GM18520 (cell line): ENCODE data around the gene TRAPPC4.
A peak's percentile ranks its signal among the peaks of the same experiment; 100 is the strongest.
"Not testable (repeated sequence)": the region's sequence is repeated elsewhere in the genome, so short reads cannot be mapped to it uniquely, and the experiment has no call there.

ENCODE experiments used
- ATAC-seq: cut with Tn5 transposase; IDR thresholded peaks from one replicate; pipeline ENCODE4 v1.9.1; 2021; ENCODE audit not compliant: unreplicated experiment

TRAPPC4 gene

DNA sequence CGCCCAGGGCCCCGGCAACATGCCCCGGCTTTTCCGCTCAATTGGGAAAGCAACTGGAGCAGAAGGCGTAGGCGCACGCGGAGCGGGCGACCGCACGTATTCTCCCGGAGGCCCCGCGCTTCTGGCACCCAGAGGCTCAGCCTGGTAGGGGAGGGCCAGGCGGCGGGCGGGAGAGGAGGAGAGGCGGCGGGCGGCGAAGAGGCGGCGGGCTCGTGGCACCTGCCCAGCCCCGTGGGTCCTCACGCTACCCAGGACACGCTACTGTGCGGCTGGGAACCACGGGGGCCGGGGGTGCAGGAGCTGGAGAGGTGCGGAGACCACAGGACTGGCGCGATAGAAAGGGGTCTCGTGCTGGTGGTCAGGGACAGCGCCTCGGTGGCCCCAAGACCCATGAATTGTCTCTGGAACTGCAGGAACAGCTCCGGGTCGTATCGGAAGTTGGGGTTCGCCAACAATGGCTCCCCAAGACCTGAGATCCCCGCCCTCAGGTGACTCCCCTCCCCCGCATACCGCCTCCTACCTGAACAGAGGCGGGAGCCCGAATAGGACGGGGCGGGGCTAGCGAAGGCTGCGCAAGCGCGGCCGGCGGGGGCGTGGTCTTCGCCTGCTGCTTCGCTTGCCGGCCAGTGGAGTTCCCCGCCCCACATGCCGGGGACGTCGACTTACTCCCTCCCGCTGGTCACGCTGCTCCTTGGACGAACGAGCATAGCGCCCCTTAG, 11.9 kb downstream of the TRAPPC4 start, which contains the start of gene SLC37A4:
TSS of gene SLC37A4 (minus strand) at position 549 of the 719 bp plus-strand sequence.
- peak; percentile 90 for ATAC-seq

- no peak for ATAC-seq
These were observed 13.3 kb downstream of the TRAPPC4 start for GRCh38 chr11:119031912-119032280.

GRCh38 chr11:119033421-119033820, 14.9 kb downstream of the TRAPPC4 start:
- ATAC-seq, result not testable (repeated sequence)

GRCh38 chr11:119034813-119035212, 16.2 kb downstream of the TRAPPC4 start:
- ATAC-seq, result no peak

GRCh38 chr11:119038884-119039283, 20.3 kb downstream of the TRAPPC4 start:
- no peak for ATAC-seq

DNA sequence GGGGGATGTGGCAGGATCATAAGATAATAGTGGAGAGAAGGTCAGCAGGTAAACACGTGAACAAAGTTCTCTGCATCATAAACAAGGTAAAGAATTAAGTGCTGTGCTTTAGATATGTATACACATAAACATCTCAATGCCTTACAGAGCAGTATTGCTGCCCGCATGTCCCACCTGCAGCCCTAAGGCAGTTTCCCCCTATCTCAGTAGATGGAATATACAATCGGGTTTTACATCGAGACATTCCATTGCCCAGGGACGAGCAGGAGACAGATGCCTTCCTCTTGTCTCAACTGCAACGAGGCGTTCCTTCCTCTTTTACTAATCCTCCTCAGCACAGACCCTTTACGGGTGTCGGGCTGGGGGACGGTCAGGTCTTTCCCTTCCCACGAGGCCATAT, 20.9 kb downstream of the TRAPPC4 start:
- ATAC-seq, result not testable (repeated sequence)

DNA sequence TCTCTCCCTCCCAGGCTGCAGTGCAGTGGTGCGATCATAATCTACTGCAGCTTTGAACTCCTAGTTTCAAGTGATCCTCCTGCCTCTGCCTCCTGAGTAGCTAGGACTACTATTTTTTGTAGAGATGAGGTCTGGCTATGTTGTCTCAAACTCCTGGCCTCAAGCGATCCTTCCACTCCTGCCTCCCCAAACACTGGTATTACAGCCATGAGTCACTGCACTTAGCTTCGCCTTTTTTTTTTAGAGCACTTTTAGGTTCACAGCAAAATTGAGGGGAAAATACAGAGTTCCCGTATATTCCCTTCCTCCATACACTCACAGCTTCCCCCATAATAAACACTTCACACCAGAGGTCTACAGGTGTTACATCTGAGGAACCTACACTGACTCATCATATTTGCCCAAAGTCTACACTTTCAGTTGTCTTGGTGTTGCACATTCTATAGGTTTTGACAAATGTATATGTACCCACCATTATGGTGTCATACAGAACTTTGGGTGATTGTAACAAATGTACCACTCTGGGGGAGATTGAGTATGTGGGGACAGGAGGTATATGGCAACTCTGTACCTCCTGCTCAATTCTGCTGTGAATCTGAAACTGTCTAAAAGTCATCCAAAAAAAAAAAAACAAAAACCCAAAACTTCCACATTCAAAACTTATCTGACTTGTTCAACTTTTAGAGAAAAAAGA, 23.4 kb downstream of the TRAPPC4 start:
- no peak for ATAC-seq

DNA sequence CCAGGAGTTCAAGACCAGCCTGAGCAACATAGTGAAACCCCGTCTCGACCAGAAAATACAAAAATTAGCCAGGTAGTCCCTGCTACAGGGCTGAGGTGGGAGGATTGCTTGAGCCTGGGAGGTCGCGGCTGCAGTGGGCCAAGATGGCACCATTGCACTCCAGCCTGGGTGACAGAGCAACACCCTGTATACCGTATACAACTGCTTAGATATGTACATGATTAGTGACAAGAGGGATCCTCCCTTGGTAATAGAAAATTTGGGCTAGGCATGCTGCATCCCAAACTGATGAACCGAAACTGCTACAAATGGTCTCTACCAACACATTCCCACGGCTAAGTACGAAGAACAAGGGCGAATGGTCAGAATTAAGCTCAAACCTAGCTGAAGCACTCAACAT, 24.4 kb downstream of the TRAPPC4 start:
- ATAC-seq, result no peak

GRCh38 chr11:119044708-119045107, 26.1 kb downstream of the TRAPPC4 start:
- no peak for ATAC-seq

- ATAC-seq, result no peak
These were observed 27.9 kb downstream of the TRAPPC4 start for GRCh38 chr11:119046489-119046888.

DNA sequence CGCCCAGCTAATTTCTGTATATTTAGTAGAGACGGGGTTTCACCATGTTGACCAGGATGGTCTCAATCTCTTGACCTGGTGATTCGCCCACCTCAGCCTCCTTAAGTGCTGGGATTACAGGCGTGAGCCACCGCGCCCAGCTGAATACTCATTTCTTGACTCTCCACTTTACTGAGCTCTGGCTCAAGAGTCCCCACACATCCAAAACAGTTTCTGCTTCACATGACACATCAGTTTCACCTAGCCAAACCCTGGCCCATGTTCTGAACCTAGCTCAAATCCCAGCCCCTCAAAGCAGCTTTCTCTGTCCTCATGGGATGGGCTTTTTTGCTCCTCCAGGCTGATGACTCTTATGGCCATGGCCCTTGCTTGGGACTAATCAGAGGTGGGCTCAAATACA, 28.6 kb downstream of the TRAPPC4 start:
- ATAC-seq, result no peak

GRCh38 chr11:119048644-119049043, 30.1 kb downstream of the TRAPPC4 start:
- no peak for ATAC-seq

- ATAC-seq, result no peak
These were observed 30.5 kb downstream of the TRAPPC4 start for GRCh38 chr11:119049081-119049480.

- ATAC-seq, result peak; percentile 41
These were observed 33.0 kb downstream of the TRAPPC4 start for GRCh38 chr11:119051440-119052162.

GRCh38 chr11:119052163-119052814, 33.7 kb downstream of the TRAPPC4 start:
- ATAC-seq, result peak; percentile 4

GRCh38 chr11:119054418-119054817, 35.9 kb downstream of the TRAPPC4 start:
- ATAC-seq, result no peak

DNA sequence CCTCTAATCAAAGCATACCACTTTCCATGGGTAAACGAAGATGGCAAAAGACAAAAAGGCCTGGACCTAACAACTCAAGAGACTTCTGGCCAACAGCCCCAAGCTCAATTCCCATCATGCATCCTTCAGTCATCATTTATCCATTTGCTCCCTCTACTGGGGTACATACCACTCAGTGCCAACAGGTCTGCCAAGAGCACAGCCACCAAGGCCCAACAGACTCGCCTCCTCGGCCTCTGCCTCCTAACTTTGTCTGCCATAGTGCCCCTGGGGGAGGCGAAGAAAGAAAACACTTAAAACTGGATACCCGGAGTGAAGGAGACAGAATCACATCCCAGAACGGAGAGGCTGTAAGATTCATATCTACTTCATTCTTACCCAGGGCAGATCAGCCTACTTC, 37.3 kb downstream of the TRAPPC4 start:
- no peak for ATAC-seq

DNA sequence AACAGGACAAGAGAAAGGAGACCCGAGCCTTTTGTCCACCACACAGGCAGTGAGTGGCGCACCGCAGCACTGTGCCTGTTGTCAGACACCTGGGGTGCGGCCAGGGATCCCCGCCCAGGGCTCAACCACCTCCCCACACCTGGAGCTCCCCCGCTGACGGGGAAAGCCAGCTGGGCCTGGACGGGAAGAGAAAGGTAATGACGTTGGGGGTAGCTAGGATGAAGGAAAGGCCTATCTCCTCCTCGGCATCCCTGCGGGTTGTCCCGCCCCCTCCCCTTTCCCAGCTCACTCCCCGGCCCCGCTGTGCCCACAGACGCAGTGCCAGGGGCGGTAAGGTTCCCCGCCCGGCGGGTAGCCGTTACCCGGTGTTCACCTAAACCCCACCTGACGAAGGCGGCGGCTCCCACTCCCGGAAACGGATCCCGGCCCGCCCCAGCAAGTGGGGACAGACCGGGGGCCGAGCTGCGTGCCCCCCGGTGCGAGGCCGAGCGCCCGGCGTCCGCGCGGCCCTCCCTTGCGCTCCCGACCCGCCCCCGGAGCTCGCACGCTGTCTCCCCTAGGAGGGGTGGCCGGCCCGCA, 37.9 kb downstream of the TRAPPC4 start:
- no peak for ATAC-seq

- peak; percentile 91 for ATAC-seq
These were observed 38.6 kb downstream of the TRAPPC4 start, which contains the start of gene HYOU1 for GRCh38 chr11:119057000-119057769. Gene HYOU1 (minus strand): TSS chr11:119057205. CDS start chr11:119056160, 1,045 bp downstream.

GRCh38 chr11:119059128-119059527, 40.6 kb downstream of the TRAPPC4 start:
- not testable (repeated sequence) for ATAC-seq
